LNCAP (cell line): Measurements from ENCODE around the gene PTPRCAP.

Experiments used
- CTCF ChIP-seq: fragments of 450-650 bp; IDR thresholded peaks from 2 replicates; pipeline ENCODE4 v1.5.1; 2017; ENCODE audit warnings: mild to moderate bottlenecking

Gene PTPRCAP

GRCh38 chr11:67456068-67456705 is 18.7 kb upstream of the PTPRCAP start:
- TF ChIP-seq CTCF, result no peak

- TF ChIP-seq CTCF, result no peak
Measured at GRCh38 chr11:67455054-67455453, 17.6 kb upstream of the PTPRCAP start, which contains the start of gene CABP4. TSS of gene CABP4 (plus strand) at chr11:67455354. CDS start at chr11:67455424, 70 bp downstream.

GRCh38 chr11:67453816-67454732 is 16.6 kb upstream of the PTPRCAP start:
- TF ChIP-seq CTCF, result no peak

- no peak for TF ChIP-seq CTCF
Measured at GRCh38 chr11:67452141-67452952, 14.9 kb upstream of the PTPRCAP start, which contains the start of gene GPR152. TSS of gene GPR152 (minus strand) at chr11:67452729. CDS start at chr11:67452724, 5 bp downstream.

GRCh38 chr11:67451658-67451976 is 14.1 kb upstream of the PTPRCAP start:
- TF ChIP-seq CTCF, result no peak

- TF ChIP-seq CTCF, result no peak
Measured at GRCh38 chr11:67450796-67451657, 13.5 kb upstream of the PTPRCAP start.
